Smooth muscle cell of the brain vasculature (primary cell): ENCODE data around the gene MPST.

Experiments
- DNase-seq: peaks from one replicate; pipeline ENCODE4 v3.0.0-alpha.2; 2012; ENCODE audit warnings: low read depth, low spot score

The MPST gene

DNA sequence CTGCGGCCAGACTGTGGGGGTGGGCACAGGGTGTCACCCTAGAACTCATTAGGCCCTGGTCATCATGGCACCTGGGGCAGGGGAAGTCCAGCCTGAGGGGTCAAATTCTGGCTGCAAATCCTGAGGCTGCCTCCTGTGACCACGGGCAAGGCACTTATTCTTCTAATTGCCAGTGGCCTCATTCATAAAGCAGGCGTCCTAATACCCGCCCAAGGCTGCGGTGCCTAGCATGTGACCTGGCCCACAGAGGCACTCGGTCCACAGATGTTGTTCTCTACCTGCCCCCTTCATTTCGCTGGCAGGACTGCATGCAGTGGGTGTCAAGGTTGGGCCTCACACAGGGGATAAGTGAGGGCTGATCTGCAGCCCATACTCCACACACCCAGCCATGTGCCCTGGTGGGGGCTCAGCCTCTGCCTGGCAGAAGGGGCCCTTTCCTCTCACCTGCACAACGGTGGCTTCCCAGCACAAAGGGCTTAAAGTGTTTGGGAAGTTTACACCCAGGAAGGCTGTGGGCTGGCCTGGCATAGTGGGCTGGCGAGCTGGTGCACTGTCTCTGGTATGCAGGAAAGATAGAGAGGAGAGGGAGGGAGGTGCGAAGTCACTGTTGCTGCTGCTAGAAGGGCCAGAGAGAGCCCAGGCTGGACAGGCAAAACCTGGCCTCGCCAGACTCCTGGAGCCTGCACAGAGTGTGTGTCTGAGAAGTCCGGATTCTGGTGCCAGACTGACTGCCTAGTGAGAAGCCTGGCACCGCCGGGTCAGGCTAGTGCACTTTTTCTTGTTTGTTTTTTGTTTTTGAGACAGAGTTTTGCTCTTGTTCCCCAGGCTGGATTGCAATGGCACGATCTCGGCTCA, 3.2 kb downstream of the MPST start:
- DNase-seq, result no peak

DNA sequence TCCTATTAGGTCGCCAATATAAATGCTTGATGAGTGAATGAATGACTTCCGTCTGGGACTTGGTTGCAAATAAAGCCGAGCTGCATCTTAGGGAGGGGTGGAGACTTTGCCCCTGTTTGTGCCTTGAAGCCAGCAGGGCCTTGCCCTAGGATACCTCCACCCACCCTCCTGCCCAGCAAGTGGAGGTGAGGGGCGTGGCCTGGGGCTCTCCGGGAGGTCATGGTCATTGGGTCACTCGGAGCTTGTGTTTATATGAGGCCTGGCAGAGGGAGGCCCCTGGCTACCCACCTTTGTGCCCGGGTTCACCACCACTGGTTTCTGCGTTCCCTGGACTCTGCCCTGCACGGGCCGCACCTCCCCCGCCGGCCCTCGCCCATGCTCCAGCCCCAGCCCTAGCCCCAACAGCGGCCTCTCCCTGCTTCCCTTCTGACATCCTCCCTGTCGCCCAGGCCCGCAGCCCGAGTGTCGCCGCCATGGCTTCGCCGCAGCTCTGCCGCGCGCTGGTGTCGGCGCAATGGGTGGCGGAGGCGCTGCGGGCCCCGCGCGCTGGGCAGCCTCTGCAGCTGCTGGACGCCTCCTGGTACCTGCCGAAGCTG, 4.3 kb downstream of the MPST start:
- DNase-seq, result no peak

DNA sequence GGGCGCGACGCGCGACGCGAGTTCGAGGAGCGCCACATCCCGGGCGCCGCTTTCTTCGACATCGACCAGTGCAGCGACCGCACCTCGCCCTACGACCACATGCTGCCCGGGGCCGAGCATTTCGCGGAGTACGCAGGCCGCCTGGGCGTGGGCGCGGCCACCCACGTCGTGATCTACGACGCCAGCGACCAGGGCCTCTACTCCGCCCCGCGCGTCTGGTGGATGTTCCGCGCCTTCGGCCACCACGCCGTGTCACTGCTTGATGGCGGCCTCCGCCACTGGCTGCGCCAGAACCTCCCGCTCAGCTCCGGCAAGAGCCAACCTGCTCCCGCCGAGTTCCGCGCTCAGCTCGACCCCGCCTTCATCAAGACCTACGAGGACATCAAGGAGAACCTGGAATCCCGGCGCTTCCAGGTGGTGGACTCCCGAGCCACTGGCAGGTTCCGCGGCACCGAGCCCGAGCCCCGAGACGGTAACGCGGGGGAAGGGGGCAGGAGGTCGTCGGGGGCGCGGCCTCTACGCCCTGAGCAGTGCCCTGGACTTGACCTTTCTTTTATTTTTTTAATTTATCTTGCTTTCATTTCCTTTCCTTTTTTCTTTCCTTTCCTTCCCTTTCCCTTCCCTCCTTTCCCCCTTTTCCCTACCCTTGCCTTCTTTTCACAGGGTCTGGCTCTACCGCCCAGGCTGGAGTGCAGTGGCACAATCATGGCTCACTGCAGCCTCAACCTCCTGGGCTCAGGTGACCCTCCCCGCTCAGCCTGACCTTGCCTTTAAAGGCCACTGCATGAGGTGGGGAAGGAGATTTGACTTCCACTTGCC, 5.0 kb downstream of the MPST start:
- no peak for DNase-seq

DNA sequence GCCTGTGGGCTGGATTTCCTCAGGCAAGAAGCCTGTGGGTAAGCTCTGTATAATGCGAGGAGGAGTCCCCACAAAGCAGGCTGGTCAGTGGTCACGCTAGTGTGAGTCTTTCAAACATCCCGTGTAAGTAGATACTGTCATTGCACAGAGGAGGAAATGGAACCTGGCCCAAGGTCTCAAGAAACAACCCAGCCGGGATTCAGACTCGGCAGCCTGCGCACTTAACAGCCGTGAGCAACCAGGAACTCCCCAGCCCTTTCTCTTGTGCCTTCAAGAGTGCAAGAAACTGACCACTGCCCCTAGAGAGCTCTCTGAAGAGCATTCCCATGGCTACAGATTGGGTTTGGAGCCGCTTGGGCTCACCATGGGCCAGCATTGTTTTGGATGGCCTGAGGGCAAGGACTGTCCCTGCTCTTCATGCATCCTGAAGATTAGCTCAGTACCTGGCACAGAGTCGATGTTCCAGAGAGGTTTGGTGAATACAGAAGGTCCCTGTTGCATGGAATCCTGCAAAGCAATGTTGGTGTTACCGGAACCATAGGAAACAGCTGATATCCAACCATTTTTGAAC, 6.0 kb downstream of the MPST start:
- DNase-seq, result no peak

DNA sequence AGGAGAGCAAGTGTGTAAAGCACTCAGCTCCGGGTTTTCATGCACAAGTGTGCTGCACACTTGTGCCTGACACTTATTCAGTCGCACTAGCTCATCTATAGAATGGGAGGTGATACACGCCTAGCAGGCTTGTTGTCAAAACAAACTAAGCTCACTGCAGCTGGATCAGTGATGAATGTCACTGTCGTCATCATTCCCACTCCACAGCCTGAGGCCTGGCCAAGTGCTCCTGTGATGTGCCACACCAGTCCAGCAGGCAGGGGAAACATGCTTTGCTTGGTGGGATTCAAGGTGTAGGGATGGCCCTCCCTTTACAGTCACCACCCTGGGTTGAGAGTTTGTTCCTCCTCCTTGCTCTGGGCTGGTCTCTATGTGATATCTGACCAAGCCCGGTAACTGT, 6.8 kb downstream of the MPST start:
- DNase-seq, result no peak

DNA sequence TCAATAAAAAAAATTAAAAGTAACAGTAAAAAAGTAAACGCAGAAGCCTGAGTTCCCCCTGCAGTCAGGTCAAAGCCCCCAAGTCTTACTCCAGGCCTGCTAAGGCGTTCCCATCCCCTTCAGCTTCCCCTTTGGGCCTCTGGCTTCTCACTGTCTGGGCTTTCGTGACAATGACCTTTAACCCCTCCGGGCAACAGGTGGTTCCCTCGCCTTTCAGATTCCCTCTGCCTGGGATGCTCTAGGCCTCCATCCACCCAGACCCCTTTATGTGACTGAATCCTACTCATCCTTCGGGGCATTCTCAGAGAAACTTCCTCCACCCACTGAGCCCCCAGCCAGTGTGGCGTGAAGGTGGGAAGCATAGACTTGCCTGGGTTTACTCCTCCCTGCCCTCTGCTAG, 8.0 kb downstream of the MPST start:
- DNase-seq, result no peak

DNA sequence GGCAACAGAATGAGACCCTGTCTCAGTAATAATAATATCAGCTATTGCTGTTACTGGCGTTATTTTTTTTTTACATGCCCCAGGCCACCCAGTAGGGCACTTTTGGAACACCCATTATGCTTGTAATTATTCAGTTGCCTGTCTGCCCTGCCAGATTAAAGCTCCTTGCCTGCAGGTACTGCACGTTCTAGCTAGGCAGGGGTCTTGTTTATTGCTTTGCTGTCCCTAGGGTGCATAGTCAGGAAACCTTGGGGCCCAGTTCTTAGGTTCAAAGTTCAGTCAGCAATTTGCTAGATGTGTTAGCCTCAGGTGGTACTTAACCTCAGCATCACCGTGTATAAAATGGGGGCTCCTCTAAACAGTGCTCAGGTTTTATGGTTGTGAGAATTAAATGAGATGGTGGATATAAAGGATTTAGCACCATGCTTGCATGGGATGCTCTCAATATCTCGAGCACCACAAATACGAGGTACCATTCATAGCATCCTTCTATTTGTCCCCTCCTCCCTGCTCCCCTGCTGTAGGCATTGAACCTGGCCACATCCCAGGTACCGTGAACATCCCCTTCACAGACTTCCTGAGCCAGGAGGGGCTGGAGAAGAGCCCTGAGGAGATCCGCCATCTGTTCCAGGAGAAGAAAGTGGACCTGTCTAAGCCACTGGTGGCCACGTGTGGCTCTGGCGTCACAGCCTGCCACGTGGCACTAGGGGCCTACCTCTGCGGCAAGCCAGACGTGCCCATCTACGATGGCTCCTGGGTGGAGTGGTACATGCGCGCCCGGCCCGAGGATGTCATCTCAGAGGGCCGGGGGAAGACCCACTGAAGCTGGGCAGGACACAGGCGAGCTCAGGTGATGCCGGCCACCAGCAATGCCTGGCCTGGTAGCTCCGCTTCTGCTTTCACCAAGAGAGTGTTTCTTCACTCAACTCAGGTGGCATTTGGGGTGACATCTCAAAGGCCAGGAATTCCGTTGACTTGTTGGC, 9.4 kb downstream of the MPST start:
- DNase-seq, result no peak

DNA sequence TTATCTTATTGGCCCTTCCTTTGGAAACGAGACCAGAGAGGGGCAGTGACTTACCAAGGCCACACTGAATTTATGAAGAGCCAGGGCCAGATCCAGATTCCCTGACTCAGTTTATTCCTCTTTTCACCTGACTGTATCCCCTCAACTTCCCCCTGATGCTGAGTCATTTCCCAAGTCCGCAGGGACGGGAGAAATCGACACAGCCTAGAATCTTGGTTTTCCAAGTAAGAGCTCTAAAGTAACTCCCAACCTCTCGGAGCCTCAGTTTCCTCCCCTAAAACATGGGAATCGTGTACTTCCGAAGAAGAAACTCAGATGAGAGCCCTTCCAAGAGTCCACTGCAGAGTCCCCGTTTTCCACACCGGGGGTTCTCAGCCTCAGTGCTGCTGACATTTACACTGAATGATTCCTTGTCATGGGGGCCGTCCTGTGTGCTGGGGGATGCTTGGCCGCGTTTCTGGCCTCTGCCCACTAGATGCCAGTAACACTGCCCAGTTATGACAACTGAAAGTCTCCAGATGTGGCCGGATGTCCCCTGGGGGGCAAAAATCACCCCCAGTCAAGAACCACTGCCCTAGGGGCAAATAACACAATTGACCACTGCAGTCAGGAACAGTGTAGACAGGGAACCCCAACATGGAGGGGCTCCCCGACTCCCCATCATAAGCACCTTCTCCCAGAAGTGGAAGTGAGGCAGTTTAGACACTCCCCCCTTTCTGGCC, 11.2 kb downstream of the MPST start:
- no peak for DNase-seq

DNA sequence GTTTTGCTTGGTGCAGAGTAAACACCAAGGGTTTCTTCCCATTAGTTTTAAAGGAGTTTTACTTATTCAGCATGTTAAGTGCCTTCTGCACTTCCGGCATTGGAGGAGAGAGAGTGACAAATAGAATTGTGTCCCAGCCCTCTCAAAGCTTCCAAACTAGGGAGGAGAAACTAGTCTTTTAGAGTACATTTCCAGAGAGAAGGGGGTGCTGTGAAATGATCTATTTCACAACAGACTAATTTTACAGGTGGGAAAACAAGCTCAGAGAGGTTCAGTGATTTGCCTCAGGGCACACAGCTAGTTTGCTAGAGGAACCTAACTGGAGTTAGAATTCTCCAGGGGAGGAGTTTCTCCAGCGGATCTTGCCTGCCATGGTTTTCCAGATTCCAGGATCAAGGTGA, 12.6 kb downstream of the MPST start:
- DNase-seq, result no peak

DNA sequence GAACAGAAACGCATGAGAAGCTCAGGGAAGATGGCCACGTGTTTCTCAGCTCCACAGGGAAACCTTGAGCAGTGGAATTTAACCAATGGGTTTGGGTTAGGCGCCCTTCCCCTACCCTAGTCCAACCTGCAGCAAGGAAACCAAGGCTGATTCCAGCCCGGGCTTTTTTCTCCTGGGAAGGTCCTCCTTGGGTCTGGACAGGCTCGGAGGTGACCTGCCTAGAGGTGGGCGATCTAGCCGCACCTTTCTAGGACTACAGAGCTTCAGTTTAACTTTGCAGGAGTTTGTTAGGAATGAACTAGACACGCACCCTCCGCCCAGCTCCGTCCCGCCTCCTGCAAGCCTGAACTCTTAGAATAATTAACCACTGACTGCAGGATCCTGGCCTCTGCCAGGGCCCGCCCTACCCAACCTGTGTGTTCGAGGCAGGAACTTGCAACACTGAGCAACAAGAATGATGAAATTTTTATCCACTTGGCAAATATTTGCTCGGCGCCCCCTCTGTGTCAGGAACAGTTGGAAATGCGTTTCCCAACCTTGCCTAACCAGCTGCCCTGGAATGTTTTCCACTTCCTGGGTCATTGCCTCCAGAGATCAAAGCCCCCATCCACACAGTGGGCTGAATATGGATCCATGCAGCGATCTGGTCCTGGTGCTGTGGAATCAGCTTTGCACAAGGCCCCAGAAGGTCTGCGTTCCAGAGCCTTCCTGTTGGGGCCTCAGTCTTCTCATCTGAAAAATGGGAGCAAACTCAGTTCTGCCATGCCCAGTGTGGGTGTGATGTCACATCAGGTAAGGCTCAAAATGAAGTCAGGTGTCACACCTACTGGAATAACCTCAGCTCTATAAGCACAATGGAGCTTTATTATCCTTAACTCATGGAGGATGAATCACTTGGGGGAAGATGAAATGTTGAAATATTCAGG, 13.3 kb downstream of the MPST start:
- DNase-seq, result no peak

DNA sequence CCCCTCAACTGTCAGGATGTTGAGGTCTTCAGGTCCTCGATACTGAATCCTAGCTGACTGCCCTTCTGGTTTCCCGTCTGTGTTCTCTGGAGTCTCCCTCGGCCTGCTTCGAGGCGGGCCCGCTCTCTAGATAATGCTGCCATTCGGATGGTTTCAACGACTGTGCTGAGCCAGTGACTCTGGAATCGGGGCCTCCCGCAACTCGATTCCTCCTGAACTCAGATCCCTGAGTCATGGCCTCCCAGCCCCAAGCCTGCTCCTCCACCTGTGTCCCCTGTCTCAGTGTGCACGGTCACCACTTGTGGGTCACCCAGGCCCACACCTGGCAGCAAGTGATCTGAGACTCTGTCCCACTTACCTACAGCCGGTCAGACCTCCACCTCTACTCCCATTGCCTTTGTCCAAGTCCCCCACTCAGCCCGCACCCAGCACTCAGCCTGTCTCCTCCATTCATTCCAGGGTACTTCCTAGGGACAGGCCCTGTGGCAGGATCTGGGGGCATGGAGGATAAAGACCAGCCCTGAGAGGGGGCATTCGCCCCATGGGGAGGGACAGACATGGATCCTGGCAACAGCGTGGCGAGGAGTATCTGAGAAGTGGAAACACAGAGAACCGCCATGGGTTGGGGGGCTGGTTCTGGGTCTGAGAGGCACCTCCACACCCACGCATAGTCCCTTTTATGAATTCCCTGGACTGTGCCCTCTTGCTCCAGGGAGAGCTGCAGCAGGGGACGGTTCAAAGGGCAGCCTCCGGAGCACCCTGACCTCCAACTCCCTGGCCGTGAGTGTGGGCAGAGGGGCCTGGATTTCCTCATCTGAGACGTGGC, 14.3 kb downstream of the MPST start:
- DNase-seq, result no peak

DNA sequence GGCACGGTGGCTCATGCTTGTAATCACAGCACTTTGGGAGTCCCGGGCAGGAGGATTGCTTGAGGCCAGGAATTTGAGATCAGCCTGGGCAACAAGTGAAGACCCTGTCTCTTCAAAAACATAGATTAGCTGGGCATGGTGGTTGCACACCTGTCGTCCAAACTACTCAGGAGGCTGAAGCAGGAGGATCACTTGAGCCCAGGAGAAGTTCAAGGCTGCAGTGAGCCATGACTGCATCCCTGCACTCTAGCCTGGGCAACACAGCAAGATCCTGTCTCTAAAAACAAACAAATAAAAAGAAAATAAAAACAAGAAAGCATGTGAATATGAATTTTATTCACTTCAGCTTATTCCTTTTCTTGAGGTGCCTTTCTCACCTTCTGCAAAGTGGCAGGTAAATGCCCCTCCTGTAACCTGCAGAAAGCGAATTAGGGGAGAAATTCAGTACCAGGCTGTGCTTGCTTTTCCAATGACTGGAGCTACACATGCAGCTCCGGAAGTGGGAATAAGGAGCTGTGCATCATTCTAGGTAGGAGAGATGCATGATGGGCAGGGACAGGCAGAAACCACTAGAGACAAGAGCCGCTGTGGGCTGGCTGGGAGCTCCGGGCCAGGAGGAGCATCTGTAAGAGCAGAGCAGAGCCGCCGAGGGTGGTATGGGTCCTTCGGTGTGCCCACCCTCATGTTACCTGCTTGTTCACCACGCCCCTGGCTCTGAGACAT, 17.3 kb downstream of the MPST start:
- no peak for DNase-seq

DNA sequence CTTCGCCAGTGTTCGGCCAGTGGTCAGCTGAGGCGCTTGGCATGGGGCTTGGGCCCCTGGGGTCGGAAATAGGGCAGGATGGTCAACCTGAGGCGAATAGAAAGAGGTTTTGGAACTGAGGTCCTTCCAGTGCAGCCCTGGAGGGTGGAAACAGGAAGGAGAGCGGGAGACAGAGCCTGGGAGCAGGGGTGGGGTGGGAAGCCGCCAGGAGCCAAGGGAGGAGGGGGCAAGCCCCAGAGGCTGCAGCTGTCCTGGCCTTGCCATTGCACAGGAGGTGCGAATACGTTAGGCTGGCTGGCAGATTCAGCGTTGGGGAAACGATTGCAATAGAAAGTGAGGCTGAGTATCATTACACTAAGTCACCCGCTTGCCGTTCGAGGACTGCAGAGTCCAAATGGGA, 18.1 kb downstream of the MPST start:
- DNase-seq, result no peak

DNA sequence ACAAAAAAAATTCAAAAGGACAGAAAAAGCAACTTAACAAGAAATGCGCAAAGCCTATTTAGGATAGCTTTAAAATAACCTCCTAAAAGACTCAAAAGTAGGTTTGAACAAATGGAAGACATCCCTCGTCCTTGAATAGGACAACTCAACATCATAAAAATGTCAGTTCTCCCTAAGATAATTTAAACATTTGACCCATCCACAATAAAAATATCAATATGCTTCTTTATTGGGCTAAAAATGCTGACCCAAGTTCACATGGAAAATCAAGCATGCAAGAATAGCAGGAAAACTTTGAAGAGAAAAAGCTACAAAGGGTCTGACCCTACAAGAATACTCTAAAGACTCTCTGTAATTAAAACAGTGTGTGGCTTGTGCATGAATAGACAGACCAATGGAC, 19.9 kb downstream of the MPST start:
- DNase-seq, result no peak

DNA sequence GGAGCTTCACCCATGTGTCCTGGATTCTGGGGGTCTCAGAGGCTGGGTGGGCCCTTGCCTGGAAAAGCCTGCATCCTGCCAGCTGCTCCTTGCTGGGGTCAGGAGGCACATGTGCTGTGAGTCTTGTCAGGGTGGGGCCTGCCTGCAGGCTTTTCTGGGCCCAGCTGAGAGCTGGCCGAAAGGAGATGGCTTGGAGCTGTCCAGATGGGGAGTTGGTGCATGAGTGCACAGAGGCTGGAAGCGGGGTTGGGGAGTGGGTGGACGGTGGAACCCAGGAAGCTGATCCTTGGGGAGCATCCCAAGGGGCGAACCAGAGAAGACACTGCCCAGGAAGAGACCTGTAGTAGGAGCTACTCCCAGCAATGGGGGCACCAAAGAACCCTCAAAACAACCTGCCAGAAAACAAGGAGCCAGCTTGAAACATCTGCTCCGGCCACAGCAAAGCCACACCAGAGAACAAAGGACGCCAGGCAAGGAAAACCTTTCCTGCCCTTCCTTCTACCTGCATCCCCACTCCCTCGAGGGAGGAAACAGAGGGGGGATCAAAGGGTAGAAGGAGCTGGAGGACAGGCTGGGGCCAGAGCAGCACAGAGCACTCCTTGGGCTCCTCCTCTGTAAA, 23.8 kb downstream of the MPST start:
- DNase-seq, result no peak

DNA sequence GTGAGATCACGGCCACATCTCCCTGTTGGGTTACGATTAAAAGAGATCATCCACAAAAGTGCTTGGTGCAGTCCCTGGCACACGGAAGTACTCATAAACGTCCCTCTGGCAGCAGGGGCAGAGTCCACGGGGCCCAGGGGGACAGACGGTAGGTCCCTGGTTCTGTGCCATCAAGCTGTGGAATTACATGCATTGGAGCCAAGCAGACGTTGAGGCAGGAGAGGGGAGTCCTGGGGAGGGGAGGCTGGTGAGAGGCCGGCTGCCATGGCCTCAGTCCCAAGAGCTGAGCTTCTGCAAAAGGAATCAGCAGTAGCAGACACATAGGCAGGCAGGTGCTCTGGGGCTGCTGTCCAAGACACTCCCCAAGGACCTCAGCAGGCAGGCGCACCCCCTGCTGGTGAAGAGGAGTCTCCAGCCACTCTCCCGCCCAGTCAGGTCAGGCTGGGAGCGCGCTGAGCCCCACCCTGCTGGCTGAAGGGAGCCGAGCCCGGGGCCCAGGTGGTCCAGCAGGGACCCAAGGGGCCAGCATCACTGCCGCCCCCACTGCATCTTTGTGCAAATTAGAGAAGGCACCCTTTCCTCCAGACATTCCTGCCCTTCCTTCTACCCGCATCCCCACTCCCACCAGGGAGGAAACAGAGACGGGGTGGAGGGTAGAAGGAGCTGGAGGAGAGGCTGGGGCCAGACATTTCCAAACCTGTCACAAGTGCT, 24.4 kb downstream of the MPST start:
- no peak for DNase-seq
